ENCODE results near the gene LGALS7. TPM values are rescaled to one million over a fixed set of nuclear protein-coding genes. Genes with fewer than 3 reads are reported as not detected.
"Not testable (repeated sequence)": the region's sequence is repeated elsewhere in the genome, so short reads cannot be mapped to it uniquely, and the experiment has no call there.

The LGALS7 gene
- total and polyA plus RNA-seq, 2 experiments from 2014 or later = not detected

GRCh38 chr19:38793671-38794070, 20.4 kb upstream of the LGALS7 start:
- Histone ChIP-seq H3K4me3 (no peak overlapping the region), H3K36me3 (no peaks in the 10 kb centered on the region), H3K27ac (no peak overlapping the region), H3K9me3 (ENCODE audit: low read depth) (no peaks in the 10 kb centered on the region), H3K4me1 (ENCODE audit: low read depth) (no peaks in the 10 kb centered on the region), H3K27me3 (no peaks in the 10 kb centered on the region)
- DNase-seq (ENCODE audit: low read depth in 1 of 2, low spot score in 1 of 2) = no peak
- TF ChIP-seq CTCF (IDR thresholded peaks at IDR 0.05; ENCODE audit: low read depth, low read length) = no peak

GRCh38 chr19:38793177-38793576, 19.9 kb upstream of the LGALS7 start:
- Histone ChIP-seq H3K27me3 (no peaks in the 10 kb centered on the region), H3K27ac (no peak overlapping the region), H3K4me3 (no peak overlapping the region), H3K36me3 (no peaks in the 10 kb centered on the region), H3K4me1 (ENCODE audit: low read depth) (no peaks in the 10 kb centered on the region), H3K9me3 (ENCODE audit: low read depth) (no peaks in the 10 kb centered on the region)
- TF ChIP-seq CTCF (IDR thresholded peaks at IDR 0.05; ENCODE audit: low read depth, low read length) = no peak
- DNase-seq (ENCODE audit: low read depth in 1 of 2, low spot score in 1 of 2) = peak in 1 of 2 donors; percentile 59

DNA sequence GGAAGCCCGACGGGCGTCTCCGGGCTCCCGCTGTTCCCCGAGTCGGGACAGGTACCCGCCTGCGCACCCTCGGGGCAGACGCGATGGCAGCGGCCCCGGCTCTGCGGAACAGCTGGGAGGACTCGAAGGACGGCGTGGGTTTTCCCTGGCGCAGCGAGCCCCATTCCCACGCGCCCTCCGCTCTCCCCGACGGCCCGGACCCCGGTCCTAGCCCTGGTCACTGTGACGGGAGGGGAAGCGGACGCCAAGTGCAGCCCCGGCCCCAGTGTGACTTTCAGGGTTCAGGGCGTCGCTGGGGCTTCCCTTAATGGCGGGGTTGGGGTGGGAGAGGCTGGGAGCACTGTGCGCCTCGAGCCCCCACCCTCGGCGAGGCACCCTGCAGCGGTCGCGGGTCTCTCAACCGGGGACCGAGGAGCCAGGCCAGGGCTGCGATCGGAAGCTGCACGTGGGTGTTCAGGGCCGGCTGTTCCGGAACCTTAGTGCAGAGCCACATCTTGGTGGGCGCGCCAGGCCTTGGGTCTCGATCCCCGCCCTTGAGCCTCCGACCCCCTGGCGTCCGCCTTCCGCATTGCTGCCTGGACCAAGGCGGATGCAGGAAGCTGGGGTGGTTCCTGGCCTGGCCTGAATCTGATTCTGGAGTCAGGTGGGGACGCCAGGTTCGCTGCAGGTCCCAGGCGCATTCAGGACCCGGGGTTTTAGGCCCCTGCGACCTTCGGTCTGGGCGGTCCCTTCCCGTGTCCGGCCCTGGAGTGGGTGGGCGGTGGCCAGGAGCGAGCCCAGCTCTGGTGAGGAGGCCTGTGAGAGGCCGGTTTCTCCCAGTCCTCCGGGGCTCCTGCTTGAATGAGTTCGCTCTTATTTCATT, 19.2 kb upstream of the LGALS7 start:
- Histone ChIP-seq H3K4me1 (ENCODE audit: low read depth) (no peaks in the 10 kb centered on the region), H3K4me3 (no peak overlapping the region), H3K9me3 (ENCODE audit: low read depth) (no peaks in the 10 kb centered on the region), H3K27me3 (no peaks in the 10 kb centered on the region), H3K36me3 (no peaks in the 10 kb centered on the region), H3K27ac (no peak overlapping the region)
- TF ChIP-seq CTCF (IDR thresholded peaks at IDR 0.05; ENCODE audit: low read depth, low read length) = peak; percentile 47
- peak in 1 of 2 donors; percentile 64 for DNase-seq (ENCODE audit: low read depth in 1 of 2, low spot score in 1 of 2)

GRCh38 chr19:38791451-38792064, 18.2 kb upstream of the LGALS7 start:
- H3K4me3 ChIP-seq; H3K4me1 ChIP-seq (ENCODE audit: low read depth); H3K36me3 ChIP-seq; H3K27ac ChIP-seq; H3K27me3 ChIP-seq; H3K9me3 ChIP-seq (ENCODE audit: low read depth); DNase-seq (ENCODE audit: low read depth in 1 of 2, low spot score in 1 of 2): not testable (repeated sequence)

DNA sequence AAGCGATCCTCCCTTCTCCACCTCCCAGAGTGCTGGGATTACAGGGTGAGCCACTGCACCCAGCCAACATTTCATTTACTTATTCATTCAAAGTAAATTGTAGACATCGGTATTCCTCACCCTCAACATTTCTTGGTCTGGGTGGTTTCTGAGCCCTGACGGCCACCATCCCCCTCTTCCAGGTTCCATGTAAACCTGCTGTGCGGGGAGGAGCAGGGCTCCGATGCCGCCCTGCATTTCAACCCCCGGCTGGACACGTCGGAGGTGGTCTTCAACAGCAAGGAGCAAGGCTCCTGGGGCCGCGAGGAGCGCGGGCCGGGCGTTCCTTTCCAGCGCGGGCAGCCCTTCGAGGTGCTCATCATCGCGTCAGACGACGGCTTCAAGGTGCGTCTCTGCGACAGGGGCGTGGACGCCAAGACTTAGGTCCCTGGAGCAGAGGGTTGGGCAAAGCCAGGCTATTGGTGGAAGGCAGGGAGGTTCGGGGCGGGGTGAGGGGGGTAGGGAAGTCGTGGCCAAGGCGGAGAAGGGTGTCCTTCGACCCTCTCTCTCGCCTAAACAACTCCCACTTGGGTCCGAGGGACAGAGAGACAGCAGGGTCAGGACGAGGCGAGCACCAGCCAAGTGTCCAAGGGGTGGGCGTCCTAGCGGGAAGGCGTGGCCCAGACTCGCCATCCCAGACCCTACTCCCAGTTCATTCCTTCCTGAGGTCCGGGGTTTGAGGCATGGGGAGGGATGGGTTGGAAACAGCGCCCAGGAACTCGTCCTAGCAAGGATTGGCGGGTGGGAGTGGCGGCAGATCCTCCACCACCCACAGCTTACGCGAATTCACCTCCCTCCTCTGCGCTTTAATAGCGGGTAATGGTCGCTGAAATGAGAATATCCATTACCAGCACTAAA, 17.4 kb upstream of the LGALS7 start:
- H3K36me3 ChIP-seq; H3K27ac ChIP-seq; H3K4me3 ChIP-seq; H3K9me3 ChIP-seq (ENCODE audit: low read depth); H3K27me3 ChIP-seq; H3K4me1 ChIP-seq (ENCODE audit: low read depth); DNase-seq (ENCODE audit: low read depth in 1 of 2, low spot score in 1 of 2): not testable (repeated sequence)

DNA sequence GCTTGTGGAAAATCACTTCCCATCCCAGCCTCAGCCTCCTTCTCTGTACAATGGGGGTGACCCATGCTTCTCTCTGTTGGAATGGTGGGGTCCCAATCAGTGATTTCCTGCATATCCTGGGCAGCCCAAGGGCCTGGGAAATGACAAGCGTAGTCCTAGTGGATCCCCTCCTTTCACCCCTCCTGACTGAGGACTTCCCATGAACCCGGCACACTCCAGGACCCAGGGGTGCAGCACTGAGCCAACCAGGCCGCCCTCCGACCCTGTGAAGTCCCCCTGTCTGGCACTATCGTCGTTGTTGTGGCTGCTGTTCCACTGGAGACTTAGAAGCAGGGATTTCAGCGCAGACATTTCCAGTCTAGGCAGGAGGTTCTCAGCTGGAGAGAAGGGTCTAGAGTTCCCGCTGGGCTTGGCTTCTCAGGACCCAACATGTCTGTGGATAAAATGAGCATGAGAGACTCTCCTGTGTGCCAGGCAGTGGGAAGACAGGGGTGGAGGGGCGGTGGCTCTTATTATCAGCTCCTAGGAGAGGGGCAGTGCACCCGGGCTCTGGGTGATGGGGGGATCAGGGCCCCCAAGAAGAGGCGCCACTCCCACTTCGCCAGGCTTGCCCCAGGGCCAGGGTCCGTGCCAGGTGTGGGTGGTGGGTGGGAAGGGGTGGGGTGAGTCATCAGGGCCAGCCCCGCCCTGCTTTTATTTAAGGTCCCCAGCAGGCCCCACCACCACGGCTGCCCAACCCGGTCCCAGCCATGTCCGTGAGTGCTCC, 15.3 kb upstream of the LGALS7 start, which contains the start of gene LGALS7B:
LGALS7B (plus strand) TSS at position 723 of the 766 bp plus-strand sequence; CDS start at position 750, 27 bp downstream.
- no peak for TF ChIP-seq CTCF (IDR thresholded peaks at IDR 0.05; ENCODE audit: low read depth, low read length)
- Histone ChIP-seq H3K27ac (no peak within 1 kb of the TSS), H3K27me3 (no peaks in the 10 kb centered on the region), H3K36me3 (no peaks in the 10 kb centered on the region), H3K9me3 (ENCODE audit: low read depth) (no peaks in the 10 kb centered on the region), H3K4me1 (ENCODE audit: low read depth) (no peaks in the 10 kb centered on the region), H3K4me3 (no peak within 1 kb of the TSS)
- DNase-seq (ENCODE audit: low read depth in 1 of 2, low spot score in 1 of 2) = no peak
